GM08714 (cell line): Measurements from ENCODE around the gene DHX34.
"Not testable (repeated sequence)": the region's sequence is repeated elsewhere in the genome, so short reads cannot be mapped to it uniquely, and the experiment has no call there.

ENCODE experiments used
- H3K4me3 ChIP-seq: fragments of 200-500 bp; sonication (Bioruptor generic); 2 replicates; pipeline ENCODE4 v1.5.1; 2014; ENCODE audit warnings: mild to moderate bottlenecking, low read length, inconsistent platforms
- ZNF274 ChIP-seq: IDR thresholded peaks from 2 replicates; pipeline ENCODE4 v1.6.1; 2012; ENCODE audit warnings: mild to moderate bottlenecking, low read depth, low read length

DHX34 gene

DNA sequence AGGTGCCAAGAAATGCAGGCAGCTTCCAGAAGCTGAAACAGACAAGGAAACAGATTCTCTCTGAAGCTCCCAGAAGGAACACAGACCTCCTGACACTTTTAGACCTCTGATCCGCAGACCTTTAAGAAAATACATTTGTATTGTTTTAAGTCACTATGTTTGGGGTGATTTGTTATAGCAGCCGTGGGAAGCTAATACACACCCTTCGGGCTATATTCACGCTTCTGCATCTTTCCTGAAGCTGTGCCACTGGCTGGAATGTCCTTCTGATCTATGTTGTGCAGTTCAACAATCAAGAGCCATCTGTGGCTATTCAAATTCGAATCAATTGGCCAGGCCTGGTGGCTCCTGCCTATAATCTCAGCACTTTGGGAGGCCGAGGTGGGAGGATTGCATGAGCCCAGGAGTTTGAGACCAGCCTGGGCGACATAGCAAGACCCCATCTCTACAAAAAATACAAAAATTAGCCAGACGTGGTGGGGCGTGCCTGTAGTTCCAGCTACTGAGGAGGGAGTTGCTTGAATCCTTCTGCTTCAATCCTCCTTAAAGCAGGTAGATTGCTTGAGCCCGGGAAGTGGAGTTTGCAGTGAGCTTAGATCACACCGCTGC, 5.8 kb upstream of the DHX34 start:
- H3K4me3 ChIP-seq = no peak overlapping the region
- no peak for TF ChIP-seq ZNF274

DNA sequence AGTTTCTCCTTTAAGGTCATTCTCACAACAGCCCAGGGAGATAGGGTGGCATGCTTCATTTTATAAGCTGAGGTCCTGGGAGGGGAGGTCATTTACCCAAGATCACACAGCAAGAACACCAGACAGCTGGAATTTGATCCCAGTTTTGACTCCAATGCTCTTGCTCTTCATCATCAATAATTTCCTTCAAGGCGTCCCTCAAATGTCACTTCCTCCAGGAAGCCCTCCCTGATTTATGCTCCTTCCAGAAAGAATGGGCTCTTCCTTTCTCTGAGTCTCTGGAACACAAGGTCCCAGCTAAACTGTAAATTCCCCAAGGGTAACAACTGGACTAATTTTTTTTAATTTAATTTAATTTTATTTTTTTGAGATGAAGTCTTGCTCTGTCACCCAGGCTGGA, 4.7 kb upstream of the DHX34 start:
- no peak overlapping the region for H3K4me3 ChIP-seq
- TF ChIP-seq ZNF274 = no peak

DNA sequence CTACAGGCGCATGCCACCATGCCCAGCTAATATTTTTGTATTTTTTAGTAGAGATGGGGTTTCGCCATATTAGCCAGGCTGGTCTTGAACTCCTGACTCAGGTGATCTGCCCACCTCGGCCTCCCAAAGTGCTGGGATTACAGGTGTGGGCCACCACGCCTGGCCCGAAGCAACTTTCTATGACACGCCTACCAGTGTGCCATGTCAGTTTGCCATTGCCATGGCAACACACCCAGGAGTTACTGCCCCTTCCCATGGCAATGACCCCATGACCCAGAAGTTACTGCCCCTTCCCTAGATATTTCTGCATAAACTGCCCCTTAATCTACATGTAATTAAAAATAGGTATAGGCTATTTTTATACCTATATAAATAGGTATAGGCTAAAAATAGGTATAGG, 3.1 kb upstream of the DHX34 start:
- H3K4me3 ChIP-seq = not testable (repeated sequence)

DNA sequence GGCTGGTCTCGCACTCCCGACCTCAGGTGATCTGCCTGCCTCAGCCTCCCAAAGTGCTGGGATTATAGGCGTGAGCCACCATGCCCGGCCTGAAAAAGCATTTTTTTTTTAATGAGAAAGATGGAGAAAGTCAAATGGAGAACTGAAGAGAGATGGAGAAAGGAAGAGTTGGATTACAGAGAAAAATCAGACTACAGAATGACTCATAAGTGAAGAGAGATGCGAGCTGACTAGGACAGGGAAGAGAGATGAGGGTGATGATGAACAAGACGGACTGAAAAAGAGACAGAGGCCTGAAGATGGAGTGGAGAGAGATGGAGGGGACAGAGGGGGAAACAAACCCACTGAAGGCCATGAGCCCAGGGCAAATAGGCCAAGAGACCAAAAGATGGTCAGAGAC, 1.5 kb downstream of the DHX34 start:
- no peak for TF ChIP-seq ZNF274
- no peak overlapping the region for H3K4me3 ChIP-seq

DNA sequence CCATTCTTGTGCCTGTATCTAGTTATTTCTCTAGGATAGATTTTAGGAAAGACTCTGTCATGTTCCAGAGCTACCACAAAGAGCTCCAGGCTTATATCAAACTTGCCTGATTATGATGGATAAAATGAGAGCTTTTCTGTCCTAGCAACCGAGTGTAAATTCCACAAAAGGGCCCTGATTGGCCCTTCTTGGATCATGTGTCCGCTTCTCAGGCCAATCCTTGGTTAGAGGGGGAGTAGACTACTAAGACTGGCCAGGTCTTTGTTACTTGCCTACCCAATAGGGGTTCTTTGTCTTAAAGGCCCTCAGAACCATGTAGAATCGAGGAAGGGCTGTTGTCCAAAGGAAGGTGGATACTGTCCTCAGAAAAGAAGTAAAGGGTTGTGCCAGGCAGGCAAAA, 2.4 kb downstream of the DHX34 start:
- TF ChIP-seq ZNF274 = no peak
- H3K4me3 ChIP-seq = no peak overlapping the region

DNA sequence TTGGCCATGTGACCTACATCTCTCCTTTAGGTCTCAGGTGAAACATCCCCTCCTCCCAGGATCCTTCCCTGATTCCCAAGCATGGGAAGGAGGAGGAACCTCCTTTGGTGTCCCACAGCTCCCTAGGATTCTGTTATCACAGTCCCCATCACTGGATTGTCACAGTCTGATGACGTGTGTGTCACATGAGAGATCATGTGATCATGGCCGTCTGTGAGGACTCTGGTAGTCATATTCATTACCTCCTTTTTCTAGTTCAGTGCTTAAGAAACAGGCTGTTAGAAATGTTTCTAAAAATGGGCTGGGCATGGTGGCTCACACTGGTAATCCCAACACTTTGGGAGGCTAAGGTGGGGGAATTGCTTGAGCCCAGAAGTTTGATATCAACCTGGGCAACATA, 3.0 kb downstream of the DHX34 start:
- H3K4me3 ChIP-seq = no peak overlapping the region
- TF ChIP-seq ZNF274 = no peak

DNA sequence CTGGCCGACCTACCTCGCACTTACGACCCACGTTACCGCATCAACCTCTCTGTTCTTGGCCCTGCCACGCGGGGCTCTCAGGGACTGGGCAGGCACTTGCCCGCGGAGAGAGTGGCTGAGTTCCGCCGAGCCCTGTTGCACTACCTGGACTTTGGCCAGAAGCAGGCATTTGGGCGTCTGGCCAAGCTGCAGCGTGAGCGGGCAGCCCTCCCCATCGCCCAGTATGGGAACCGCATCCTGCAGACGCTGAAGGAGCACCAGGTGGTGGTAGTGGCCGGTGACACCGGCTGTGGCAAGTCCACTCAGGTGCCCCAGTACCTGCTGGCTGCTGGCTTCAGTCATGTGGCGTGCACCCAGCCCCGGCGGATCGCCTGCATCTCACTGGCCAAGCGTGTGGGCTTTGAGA, 4.2 kb downstream of the DHX34 start:
- H3K4me3 ChIP-seq = no peak overlapping the region
- TF ChIP-seq ZNF274 = no peak

DNA sequence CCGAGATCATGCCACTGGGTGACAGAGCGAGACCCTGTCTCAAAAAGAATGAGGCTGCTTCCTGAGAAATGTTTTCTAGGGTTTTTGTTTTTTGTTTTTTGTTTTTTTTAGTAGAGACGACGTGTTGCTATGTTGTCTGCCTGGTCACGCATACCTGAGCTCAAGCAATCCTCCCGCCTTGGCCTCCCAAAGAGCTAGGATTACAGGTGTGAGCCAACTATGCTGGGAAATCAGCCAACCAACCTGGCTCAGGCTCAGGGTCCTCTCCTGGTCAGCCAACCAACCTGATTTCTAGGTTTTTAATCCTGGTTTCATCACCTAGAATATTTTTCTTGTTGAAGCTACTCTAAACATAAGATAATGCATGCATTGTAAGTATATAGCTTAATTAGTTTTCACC, 7.8 kb downstream of the DHX34 start:
- TF ChIP-seq ZNF274 = no peak
- H3K4me3 ChIP-seq = no peak overlapping the region

DNA sequence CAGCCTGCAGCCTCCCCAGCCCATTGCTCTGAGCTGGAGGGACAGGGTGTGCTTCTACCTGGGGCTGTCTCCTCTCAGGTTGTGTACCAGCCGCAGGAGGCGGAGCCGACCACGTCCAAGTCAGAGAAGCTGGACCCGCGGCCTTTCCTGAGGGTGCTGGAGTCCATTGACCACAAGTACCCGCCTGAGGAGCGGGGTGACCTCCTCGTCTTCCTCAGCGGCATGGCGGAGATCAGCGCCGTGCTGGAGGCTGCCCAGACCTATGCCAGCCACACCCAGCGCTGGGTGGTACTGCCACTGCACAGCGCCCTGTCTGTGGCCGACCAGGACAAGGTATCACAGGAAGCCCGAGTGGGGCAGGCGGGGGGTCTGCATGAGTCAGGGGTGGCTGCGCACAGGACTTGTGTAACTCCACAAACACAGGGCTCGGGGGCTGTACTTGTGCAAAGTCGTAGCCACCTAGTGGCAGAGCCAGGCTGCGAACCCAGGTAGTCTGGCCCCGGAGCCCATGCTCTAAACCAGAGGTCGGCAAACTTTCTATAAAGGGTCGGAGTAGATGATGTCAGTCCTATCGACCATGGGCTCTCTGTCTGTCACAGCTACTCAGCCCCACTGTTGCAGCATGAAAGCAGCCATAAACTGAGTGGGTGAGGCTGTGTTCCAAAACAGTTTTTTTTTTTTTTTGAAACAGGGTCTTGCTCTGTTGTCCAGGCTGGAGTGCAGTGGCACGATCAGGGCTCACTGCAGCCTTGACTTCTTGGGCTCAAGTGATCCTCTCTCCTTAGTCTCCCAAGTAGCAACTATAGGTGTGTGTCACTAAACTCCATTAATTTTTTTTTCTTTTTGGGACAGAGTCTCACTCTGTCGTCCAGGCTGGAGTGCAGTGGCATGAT, 8.9 kb downstream of the DHX34 start:
- no peak overlapping the region for H3K4me3 ChIP-seq
- TF ChIP-seq ZNF274 = no peak

DNA sequence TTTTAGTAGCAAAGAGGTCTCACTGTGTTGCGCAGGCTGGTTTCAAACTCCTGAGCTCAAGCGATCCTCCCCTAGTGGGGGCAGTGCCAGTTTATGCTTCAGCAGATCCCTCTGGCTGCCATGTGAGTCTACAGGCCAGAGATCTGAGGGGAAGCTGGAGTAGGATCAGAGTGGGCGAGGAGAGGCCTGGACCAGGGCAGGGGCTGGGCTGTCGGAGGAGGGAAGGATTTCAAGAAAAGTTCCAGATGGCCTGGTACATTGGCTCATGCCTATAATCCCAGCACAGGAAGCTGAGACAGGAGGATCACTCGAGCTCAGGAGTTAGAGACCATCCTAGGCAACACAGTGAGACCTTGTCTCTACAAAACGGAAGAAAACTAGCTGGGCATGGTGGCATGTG, 9.8 kb downstream of the DHX34 start:
- no peak overlapping the region for H3K4me3 ChIP-seq
- no peak for TF ChIP-seq ZNF274

DNA sequence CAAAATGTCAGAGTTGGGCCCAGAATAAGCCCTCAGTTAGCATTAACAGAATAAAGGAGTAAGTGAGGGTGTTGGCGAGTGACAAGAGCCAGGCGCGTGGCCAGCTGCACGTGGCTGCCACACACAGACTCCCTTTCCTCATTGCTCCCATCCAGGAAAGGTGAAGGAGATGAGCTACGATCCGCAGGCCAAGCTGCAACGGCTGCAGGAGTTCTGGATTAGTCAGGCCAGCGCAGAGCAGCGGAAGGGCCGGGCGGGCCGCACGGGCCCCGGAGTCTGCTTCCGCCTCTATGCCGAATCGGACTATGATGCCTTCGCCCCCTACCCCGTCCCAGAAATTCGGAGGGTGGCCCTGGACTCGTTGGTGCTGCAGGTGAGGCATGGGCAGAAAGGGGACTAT, 13.2 kb downstream of the DHX34 start:
- TF ChIP-seq ZNF274 = no peak
- no peak overlapping the region for H3K4me3 ChIP-seq

DNA sequence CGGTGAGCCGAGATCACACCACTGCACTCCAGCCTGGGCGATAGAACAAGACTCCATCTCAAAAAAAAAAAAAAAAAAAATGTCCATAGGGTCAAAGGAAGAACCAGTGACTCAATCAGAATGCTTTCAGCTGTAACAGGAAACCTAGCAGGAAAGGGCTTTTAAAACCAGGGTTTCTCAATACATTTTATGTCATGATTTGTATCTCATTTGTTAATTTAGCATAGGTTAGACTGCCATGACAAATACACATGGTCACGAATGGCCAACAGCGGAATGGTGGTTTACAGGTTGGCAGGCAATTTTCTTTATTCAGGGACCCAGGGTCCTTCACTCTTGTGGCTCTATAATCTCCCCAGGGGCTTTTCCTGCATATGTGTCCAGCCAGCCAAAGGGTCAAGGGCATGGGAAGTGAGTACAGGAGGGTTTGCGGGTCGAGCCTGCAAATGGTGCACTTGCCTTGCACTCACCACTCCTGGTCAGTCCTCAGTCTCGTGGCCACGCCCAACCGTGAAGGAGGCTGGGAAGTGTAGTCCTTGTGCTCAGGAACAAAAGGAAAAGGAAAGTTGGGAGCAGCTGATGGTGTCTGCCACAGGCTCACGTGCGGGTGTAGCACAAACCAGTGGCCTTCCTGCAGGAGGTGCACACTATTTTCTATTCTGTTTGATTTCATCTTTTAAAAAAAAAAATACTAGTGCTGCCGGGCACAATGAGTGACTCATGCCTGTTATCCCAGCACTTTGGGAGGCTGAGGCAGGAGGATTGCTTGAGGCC, 14.8 kb downstream of the DHX34 start:
- no peak for TF ChIP-seq ZNF274
- H3K4me3 ChIP-seq = no peak overlapping the region

DNA sequence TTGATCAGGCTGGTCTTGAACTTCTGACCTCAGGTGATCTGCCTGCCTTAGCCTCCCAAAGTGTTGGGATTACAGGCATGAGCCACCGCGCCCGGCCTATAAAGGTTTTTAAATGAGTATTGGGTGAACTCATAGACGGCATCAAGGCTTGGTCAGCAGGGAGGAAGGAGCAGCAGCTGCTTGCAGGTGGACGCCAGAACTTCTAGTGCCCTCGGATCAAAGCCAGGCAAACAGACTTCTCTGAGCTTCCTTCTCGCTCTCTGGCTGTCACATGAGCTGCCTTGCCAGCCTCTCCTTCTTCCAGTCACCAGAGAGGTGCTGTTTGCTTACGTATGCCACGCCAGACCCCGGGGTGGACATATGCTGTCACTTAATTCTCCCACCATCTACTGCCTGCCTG, 16.3 kb downstream of the DHX34 start:
- H3K4me3 ChIP-seq = not testable (repeated sequence)

DNA sequence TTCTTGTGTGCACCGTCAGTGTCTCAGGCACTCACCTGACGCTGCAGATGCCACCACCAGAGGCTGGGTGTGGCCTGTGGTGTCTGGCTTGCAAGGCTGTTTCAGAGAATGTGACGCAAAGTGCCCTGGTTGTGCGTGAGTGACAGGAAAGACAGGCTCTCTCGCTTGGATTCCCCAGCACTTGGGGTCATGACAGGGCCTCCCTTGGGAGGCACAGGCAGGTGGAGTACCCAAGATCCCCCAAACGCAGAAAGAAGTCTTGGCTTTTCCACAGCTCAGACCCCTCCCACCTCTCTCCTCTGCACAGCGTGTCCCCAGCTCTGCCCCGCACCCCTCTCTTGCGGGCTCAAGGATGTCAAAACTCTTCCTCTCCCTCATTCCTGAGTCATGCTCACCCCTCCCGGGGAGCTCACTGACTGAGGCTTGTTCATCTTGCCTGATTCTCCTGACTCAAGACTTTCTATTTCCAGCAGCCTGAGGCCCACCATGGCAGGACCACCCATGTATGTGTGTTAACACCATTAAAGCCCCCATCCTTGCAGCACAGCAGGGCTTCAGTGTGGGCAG, 21.0 kb downstream of the DHX34 start:
- H3K4me3 ChIP-seq = no peak overlapping the region
- TF ChIP-seq ZNF274 = no peak

DNA sequence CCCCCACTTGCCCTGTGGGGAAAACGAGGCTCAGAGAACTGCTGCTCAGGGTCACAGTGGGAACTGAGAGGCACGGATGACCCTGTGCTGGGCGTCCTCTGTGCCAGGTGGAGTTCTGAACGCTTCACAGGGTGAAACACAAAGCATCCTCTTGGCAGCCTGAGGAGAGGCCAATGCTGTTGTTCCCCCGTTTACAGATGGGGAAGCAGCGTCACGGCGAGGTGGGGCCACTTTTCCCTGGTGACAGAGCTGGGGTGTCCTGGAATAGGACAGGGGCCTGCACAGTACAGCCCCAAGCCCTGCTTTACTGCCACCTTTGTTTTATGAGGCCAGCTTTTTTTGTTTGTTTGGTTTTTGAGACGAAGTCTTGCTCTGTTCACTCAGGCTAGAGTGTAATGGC, 22.1 kb downstream of the DHX34 start:
- no peak for TF ChIP-seq ZNF274
- no peak overlapping the region for H3K4me3 ChIP-seq
